DMS153 (cell line): Measurements from ENCODE around the gene REM1.

Experiments used
- DNase-seq: peaks from one replicate; lab custom pipeline; 2025; lab: John Stamatoyannopoulos, UW

The REM1 gene

GRCh38 chr20:31523361-31524283 lies 48.5 kb downstream of the REM1 start:
- no peak for DNase-seq

- DNase-seq = no peak
Observed at GRCh38 chr20:31527266-31527665, 52.2 kb downstream of the REM1 start.
